Epithelial cell of proximal tubule (primary cell): ENCODE measurements around the gene ZBTB37. TPM values are rescaled to one million over a fixed set of nuclear protein-coding genes. Genes with fewer than 3 reads are reported as not detected.
"Not testable (repeated sequence)": the region's sequence is repeated elsewhere in the genome, so short reads cannot be mapped to it uniquely, and the experiment has no call there.

Experiments used
- DNase-seq: peaks from one replicate; pipeline ENCODE4 v3.0.0-alpha.2; 2011; ENCODE audit warnings: low read depth
- H3K4me3 ChIP-seq: 2 replicates; pipeline ENCODE4 v1.5.1; 2011; ENCODE audit warnings: low read depth, mild to moderate bottlenecking, low read length
- CTCF ChIP-seq: conservative IDR thresholded peaks from 2 replicates; pipeline ENCODE4 v1.5.1; 2012; ENCODE audit warnings: low read depth, mild to moderate bottlenecking, low read length
- total RNA-seq: library from RNA; depleted of rRNA; stranded (reverse); fragments of >200 nt; gene quantifications from 2 replicates; pipeline ENCODE4 v1.2.3, GENCODE V29; 2015

Gene ZBTB37
- total RNA-seq, 1 donor from 2014 or later: 2.2 TPM

- H3K4me3 ChIP-seq: no peak overlapping the region
- DNase-seq: no peak
- TF ChIP-seq CTCF: no peak
Measured at GRCh38 chr1:173832748-173833147, 35.4 kb upstream of the ZBTB37 start.

GRCh38 chr1:173852105-173852504, 16.1 kb upstream of the ZBTB37 start:
- no peak for DNase-seq
- TF ChIP-seq CTCF: no peak
- H3K4me3 ChIP-seq: no peak overlapping the region

- TF ChIP-seq CTCF: no peak
- DNase-seq: no peak
- H3K4me3 ChIP-seq: no peak overlapping the region
Measured at GRCh38 chr1:173853074-173853473, 15.1 kb upstream of the ZBTB37 start.

- no peak for DNase-seq
- no peak for TF ChIP-seq CTCF
Measured at GRCh38 chr1:173856014-173856413, 12.2 kb upstream of the ZBTB37 start.

GRCh38 chr1:173856903-173857302, 11.3 kb upstream of the ZBTB37 start:
- H3K4me3 ChIP-seq: no peak overlapping the region
- DNase-seq: no peak
- TF ChIP-seq CTCF: no peak

More at GRCh38 chr1:173856014-173856413, 12.2 kb upstream of the ZBTB37 start:
- no peak overlapping the region for H3K4me3 ChIP-seq

GRCh38 chr1:173857363-173857917, 10.7 kb upstream of the ZBTB37 start:
- H3K4me3 ChIP-seq: no peak overlapping the region
- no peak for DNase-seq
- TF ChIP-seq CTCF: no peak

GRCh38 chr1:173859547-173859946, 8.6 kb upstream of the ZBTB37 start:
- not testable (repeated sequence) for DNase-seq, H3K4me3 ChIP-seq

GRCh38 chr1:173860065-173860464, 8.1 kb upstream of the ZBTB37 start:
- no peak overlapping the region for H3K4me3 ChIP-seq
- DNase-seq: no peak
- TF ChIP-seq CTCF: no peak
